ENCODE results near the gene OR2D2. TPM values are rescaled to one million over a fixed set of nuclear protein-coding genes. Genes with fewer than 3 reads are reported as not detected.
"Not testable (repeated sequence)": the region's sequence is repeated elsewhere in the genome, so short reads cannot be mapped to it uniquely, and the experiment has no call there.

Gene OR2D2, protein sequence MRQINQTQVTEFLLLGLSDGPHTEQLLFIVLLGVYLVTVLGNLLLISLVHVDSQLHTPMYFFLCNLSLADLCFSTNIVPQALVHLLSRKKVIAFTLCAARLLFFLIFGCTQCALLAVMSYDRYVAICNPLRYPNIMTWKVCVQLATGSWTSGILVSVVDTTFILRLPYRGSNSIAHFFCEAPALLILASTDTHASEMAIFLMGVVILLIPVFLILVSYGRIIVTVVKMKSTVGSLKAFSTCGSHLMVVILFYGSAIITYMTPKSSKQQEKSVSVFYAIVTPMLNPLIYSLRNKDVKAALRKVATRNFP
- polyA plus RNA-seq (ENCODE audit: insufficient read length in 3 of 3), result not detected

DNA sequence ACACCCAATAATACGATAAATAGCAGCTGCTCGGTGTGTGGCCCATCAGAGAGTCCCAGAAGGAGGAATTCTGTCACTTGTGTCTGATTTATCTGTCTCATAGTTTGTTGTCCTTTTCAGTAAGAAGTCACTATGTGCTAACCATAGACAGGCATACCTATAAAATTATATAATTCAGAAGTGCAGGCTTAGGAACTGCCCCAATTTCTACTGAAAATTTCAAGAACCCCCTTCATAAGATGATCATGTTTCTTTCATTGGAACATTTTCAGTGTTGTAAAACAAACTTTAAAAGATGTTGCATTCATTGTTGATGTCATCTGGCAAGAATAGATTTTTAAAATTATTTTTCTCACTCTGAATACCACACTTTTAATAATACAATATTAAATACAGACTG is at the start of gene OR2D2:
TSS of gene OR2D2 (minus strand) at position 101 of the 400 bp plus-strand sequence. CDS start at position 101, 0 bp downstream.
- no peak for DNase-seq (ENCODE audit: low read depth in 3 of 3, low spot score in 2 of 3)

GRCh38 chr11:6941970-6942369 is 49.7 kb upstream of the OR2D2 start:
- DNase-seq (ENCODE audit: low read depth in 3 of 3, low spot score in 2 of 3), result no peak

DNA sequence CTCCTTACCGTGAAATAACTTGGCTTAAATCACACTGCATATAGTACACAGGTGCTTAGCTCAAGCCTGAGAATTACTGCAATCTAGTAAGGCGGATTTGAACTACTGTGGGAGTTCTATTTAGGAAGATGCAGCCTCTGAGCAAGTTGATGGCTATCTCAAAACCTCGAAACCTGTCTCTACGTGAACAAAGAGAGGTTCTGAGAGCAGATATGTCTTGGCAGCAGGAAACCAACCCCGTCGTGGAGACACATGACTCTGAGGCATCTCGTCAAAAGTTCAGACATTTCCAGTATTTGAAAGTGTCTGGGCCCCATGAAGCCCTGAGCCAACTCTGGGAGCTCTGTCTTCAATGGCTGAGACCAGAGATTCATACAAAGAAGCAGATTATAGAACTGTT is 39.8 kb upstream of the OR2D2 start:
- DNase-seq (ENCODE audit: low read depth in 3 of 3, low spot score in 2 of 3), result no peak

DNA sequence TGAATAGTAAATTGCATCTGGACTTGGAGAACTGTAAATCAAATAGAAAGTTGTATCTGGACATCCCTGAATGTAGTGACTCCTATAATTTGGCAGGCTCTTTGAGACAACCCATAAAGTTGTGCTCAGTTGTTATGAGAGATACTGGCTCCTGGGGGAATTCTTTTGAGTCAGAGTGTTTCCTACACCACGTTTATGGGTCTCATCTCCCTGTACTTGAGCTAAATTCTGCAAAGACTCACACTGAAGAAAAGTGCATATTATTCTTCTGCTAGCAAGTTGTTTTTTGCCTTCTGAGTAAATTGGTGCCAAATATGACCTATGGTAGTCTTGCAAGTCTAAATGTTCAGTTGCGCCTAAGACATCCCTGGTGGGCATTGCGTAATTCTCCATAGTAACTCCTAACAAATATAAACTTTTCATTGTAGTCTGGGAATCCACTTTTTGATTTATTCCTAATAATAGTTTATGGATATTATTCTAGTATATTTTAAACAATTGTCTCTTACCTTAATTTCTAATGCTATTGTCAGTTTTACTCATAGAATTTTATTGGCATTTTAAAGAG is 38.9 kb upstream of the OR2D2 start:
- no peak for DNase-seq (ENCODE audit: low read depth in 3 of 3, low spot score in 2 of 3)

- no peak for DNase-seq (ENCODE audit: low read depth in 3 of 3, low spot score in 2 of 3)
Measured at GRCh38 chr11:6928916-6929315, 36.6 kb upstream of the OR2D2 start.

GRCh38 chr11:6927030-6927617 is 34.8 kb upstream of the OR2D2 start:
- no peak for DNase-seq (ENCODE audit: low read depth in 3 of 3, low spot score in 2 of 3)

DNA sequence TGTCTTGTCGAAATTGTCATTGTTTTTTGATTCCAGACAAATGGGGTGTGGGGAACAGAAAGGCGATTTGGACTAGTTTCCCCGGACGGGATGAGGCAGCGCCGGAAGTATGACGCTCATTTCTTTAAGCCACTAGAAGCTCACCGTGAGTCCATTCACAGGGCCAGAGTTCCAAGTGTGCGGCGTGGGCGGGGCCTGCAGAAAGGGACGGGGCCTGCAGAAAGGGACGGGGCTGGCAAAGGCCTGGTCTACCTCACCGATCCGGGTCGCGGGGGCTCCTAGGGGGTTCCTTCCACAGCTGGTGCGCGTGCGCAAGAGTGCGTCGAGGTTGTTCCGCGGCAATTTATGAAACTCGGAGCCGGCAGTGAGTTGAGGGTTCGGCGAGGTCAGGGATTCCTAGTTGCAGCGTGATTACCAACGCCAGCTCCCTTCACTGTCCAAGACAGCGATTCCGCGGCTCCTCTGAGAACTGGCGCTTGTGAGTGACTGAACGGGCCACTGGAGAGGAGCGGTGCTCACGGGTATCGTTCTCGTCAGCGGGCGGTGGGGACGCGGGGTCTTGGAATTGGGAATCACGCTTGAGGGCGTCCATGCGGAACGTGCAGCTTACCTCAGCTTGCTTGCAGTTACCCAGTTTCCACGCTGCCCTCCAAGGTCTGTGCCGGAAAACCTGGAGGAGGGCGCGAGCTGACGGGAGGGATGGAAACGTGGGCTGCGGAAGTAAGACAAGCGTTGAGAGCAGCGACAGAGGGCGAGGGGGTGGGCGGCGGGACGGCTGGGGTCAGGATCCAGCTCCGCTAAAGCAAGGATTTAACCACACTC is 34.1 kb upstream of the OR2D2 start, which contains the start of gene ZNF215:
TSS of gene ZNF215 (plus strand) at position 219 of the 822 bp plus-strand sequence. CDS start 5,847 bp downstream, outside the sequence.
- DNase-seq (ENCODE audit: low read depth in 3 of 3, low spot score in 2 of 3), result peak; percentile 15 to 38 (median 23)

DNA sequence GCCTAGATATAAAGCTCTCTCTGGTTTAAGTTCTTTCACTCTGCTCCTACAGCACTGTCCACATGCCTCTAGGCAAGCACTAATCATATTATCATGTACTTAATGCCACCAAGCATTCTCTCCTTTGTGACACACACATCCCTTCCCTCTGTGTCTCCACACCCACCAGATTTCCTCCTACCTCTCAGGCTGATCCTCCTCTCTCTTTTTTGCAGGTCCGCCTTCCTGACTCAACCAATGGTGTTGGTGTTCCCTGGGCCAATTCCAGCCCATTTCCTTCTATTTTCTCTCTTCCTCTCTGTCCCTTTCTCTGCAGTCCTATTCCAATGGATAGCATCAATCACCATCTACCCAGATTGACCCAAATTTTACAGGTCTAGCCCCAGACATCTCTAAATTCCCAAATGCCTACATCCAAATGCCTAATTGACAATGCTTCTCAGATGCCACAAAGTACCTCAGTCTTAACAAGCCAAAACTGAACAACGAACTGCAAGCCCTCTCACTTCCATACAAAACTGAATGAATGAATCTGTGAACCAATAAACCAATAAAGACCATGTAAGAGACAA is 33.4 kb upstream of the OR2D2 start:
- DNase-seq (ENCODE audit: low read depth in 3 of 3, low spot score in 2 of 3), result peak in 1 of 3 donors; percentile 1

DNA sequence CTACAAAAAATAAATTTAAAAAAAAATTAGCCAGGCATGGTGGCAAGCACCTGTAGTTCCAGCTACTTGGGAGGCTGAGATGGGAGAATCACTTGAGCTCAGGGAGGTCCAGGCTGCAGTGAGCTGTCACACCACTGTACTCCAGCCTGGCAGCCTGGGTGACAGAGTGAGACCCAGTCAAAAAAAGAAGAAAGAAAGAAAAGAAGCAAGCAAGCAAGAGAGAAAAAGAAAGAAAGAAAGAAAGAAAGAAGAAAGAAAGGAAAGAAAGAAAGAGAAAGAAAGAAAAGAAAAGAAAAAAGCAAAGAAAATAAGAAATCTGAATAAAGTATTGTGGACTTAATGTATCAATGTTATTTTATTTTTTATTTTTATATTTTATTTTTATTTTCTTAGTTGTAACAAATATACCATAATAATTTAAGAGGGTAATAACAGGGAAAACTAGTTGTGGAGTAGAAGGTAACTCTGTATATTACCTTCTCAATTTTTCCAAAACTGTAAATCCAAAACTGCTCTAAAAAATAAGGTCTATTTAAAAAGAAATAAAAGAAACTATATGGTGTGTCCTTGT is 32.8 kb upstream of the OR2D2 start:
- DNase-seq (ENCODE audit: low read depth in 3 of 3, low spot score in 2 of 3), result no peak

DNA sequence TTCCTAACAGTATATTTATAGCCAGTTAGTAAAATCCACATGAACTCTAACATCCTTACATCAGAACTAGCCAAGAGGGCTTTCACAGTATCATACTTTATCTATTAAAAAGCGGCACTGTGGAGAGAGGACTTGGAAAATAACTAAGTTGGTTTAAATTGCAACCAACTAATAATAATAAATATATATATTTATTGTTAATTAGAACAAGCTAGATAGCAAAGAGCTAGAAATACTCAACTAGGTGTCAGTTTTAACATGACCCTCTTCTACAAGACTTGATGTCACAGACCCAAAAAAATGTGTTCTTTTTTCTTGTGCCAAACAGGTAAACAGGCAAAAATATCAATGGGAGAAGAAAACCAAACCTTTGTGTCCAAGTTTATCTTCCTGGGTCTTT is 28.4 kb upstream of the OR2D2 start, which contains the start of gene OR2D3:
TSS of gene OR2D3 (plus strand) at position 301 of the 400 bp plus-strand sequence. CDS start at position 301, 0 bp downstream.
- no peak for DNase-seq (ENCODE audit: low read depth in 3 of 3, low spot score in 2 of 3)

GRCh38 chr11:6919698-6920097 is 27.4 kb upstream of the OR2D2 start:
- no peak for DNase-seq (ENCODE audit: low read depth in 3 of 3, low spot score in 2 of 3)

- no peak for DNase-seq (ENCODE audit: low read depth in 3 of 3, low spot score in 2 of 3)
Measured at GRCh38 chr11:6911948-6912347, 19.6 kb upstream of the OR2D2 start.

DNA sequence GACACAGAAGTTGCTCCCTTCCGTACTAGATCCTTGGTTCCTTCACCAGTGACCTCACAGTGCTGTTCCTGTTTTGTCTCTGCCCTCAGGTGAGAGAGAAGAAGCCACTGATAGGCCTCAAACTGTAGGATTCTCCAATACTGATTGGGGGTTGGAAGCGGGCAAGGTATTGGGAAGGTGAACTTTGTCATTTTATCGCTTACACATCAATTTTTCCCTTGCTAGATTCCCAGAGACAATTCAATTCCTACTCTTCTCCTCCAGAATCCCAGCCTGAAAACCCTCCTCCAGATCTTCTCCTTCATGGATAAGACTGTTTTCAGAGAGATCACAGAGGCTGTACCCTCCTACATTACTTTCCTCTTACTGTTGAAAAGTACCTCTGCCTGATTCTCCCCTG is 19.1 kb upstream of the OR2D2 start:
- DNase-seq (ENCODE audit: low read depth in 3 of 3, low spot score in 2 of 3), result no peak

DNA sequence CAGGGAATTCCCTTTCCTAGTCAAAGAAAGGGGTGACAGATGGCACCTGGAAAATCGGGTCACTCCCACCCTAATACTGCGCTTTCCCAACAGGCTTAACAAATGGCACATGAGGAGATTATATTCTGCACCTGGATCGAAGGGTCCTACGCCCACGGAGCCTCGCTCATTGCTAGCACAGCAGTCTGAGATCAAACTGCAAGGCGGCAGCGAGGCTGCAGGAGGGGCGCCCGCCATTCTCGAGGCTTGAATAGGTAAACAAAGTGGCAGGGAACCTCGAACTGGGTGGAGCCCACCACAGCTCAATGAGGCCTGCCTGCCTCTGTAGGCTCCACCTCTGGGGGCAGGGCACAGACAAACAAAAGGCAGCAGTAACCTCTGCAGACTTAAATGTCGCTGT is 12.5 kb upstream of the OR2D2 start:
- not testable (repeated sequence) for DNase-seq (ENCODE audit: low read depth in 3 of 3, low spot score in 2 of 3)

DNA sequence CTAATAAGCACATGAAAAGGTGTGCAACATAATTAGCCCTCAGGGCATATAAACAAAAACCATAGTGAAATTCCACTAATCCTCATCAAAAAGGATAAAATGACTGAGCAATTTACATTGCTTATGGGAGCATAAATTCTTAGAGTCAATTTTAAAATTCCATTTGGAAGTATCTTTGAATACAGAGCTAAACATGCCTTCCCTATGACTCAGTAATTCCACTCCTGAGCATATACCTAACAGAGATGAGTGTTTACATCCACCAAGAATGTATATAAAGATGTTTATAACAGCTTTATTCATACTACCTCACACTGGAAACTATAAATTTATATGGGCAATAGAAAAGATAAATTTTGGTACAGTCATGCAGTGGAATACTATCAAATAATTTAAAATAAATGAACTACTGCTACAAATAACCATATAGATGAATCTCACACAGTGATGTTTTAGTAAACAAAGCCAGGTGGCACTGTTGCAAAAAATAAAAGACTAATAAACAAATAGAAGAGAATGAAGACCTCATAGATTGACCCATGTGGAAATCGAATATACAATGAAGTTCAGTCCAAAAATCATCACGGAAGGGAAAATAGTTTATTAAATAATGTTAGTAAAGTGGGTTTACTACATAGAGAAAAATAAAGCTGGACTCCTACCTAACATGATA is 8.2 kb upstream of the OR2D2 start:
- no peak for DNase-seq (ENCODE audit: low read depth in 3 of 3, low spot score in 2 of 3)

DNA sequence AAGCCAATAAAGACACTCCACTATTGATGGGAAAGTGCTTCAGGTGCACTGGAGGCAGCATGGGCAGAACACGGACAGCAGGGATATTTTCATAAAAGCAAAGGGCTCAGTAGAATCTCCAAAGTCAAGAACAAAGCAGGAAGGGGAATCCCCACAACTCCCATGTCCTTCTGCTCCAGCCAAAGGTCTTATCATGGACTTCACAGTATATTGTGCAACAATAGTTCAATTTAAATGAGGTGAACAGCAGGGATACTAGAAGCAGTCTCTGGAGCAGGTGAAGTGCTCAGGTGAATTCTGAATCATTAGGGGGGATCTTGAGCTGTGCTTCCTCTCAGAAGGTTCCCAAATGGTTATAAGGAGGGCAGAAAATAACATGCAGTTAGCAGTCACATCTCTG is 6.6 kb upstream of the OR2D2 start:
- DNase-seq (ENCODE audit: low read depth in 3 of 3, low spot score in 2 of 3), result no peak

DNA sequence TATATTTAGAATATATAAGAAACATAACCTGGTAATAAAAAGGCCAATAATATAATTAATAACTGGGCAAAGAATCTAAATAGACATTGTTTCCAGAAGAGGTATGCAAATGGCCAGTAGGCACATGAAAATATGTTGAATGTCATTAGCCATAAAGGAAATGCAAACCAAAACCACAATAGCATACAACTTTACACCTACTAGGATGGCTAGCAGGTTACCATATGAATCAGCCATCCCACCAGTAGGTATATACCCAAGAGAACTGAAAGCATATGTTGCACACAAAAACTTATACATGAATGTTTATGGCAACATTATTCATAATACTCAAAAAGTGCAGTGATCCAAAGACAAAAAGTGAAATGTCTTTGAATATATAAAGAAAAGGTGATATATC is 2.7 kb upstream of the OR2D2 start:
- no peak for DNase-seq (ENCODE audit: low read depth in 3 of 3, low spot score in 2 of 3)

DNA sequence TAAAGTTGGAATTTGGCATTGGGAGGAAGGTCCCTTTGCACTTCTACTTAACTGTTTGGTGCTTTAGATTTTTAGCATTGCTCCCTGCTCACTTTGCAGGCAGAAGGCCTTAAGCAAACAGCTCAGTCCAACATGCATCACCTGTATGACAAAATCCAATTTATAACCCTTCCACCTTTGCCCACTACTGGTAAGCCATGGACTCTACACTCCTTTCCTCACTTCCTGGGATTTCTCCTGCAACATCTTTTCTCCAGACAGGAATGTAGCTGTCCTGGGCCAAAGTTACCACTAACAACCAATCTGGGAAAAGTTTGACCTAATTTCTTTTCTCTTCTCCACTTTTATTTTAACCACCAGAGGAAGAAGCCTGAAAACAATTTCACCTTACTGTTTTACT is 1.8 kb upstream of the OR2D2 start:
- DNase-seq (ENCODE audit: low read depth in 3 of 3, low spot score in 2 of 3), result no peak

DNA sequence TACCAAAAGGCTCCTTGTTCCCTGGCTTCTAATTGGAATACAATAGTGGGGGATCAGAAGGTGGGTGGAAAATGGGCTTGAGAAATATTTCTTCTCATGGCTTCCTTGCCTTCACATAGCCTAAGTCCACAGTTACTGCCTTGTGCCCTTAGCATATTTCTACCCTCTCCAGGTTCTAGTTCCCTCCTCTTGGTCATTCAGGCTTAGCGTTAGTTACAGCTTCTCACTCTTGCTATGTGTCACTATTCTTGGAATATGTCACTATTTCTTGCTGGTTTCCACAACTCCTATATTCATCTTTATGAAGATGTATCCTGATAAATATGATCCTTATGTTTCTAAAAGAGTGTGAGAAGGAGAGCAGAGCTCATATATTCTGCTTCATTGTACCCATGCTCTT is 2.5 kb downstream of the OR2D2 start:
- no peak for DNase-seq (ENCODE audit: low read depth in 3 of 3, low spot score in 2 of 3)

DNA sequence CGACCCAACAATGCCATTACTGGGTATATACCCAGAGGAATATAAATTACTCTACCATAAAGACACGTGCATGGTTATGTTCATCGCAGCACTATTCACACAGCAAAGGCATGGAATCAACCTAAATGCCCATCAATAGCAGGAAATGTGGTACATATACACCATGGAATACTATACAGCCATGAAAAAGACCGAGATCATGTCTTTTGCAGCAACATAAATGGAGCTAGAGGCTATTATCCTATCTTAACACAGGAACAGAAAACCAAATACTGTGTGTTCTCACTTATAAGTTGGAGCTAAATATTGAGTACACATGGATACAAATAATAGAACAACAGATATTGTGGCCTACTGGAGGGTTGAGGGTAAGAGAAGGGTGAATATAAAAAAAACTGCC is 3.5 kb downstream of the OR2D2 start:
- DNase-seq (ENCODE audit: low read depth in 3 of 3, low spot score in 2 of 3), result no peak

Measured in right renal cortex interstitium (tissue), 3 donors.